H1 (cell line): Measurements from ENCODE around the gene HMCN1. TPM values are rescaled to one million over a fixed set of nuclear protein-coding genes. Genes with fewer than 3 reads are reported as not detected.

ENCODE experiments used
- CTCF ChIA-PET: fragments of 300-600 bp; sonication (Branson Sonifier 250); formaldehyde crosslinking; loops from one replicate; lab custom pipeline; 2021; ENCODE audit not compliant: partially characterized antibody; lab: Charles Lee
- POLR2A ChIA-PET: fragments of 300-600 bp; sonication (Branson Sonifier 250); formaldehyde crosslinking; loops from one replicate; lab custom pipeline; 2021; ENCODE audit warnings: inconsistent platforms; ENCODE audit not compliant: partially characterized antibody; lab: Charles Lee
- DNase-seq, 2 experiments: peaks; one replicate each; pipeline versions ENCODE4 v3.0.0 to v3.0.0-alpha.2; 2010 to 2022; ENCODE audit warnings: low spot score in 2 of 2, low read depth in 1 of 2, mixed read lengths in 1 of 2
- FAIRE-seq: peaks from 2 replicates; lab custom pipeline; 2011; peaks lifted over from hg19 to GRCh38; lab: Jason Lieb, UNC
- H2AFZ ChIP-seq: 2 replicates; pipeline ENCODE4 v1.8.1; 2012; ENCODE audit warnings: low read length, inconsistent platforms
- H2AK5ac ChIP-seq: 2 replicates; pipeline ENCODE4 v1.6.1; 2013; ENCODE audit warnings: low read depth, low read length
- H2BK120ac ChIP-seq: replicated peaks from 2 replicates; pipeline ENCODE3; 2013; ENCODE audit warnings: low read depth, low read length, inconsistent platforms
- H2BK12ac ChIP-seq: 2 replicates; pipeline ENCODE4 v1.6.1; 2013; ENCODE audit warnings: low read depth, low read length
- H2BK15ac ChIP-seq: 2 replicates; pipeline ENCODE4 v1.6.1; 2013; ENCODE audit warnings: low read length
- H2BK20ac ChIP-seq: 2 replicates; pipeline ENCODE4 v1.6.1; 2013; ENCODE audit warnings: low read length
- H2BK5ac ChIP-seq: 2 replicates; pipeline ENCODE4 v1.6.1; 2013; ENCODE audit warnings: low read depth, low read length
- H3K14ac ChIP-seq: 2 replicates; pipeline ENCODE4 v1.6.1; 2013; ENCODE audit warnings: inconsistent platforms; ENCODE audit not compliant: insufficient read length
- H3K18ac ChIP-seq: 2 replicates; pipeline ENCODE4 v1.6.1; 2013; ENCODE audit warnings: low read length; ENCODE audit errors: extremely low read depth
- H3K23ac ChIP-seq: 2 replicates; pipeline ENCODE4 v1.6.1; 2013; ENCODE audit warnings: inconsistent platforms; ENCODE audit not compliant: insufficient read length
- H3K23me2 ChIP-seq: 2 replicates; pipeline ENCODE4 v1.6.1; 2013; ENCODE audit warnings: low read depth, low read length
- H3K27ac ChIP-seq: 2 replicates; pipeline ENCODE4 v1.6.1; 2011; ENCODE audit warnings: low read depth, low read length, inconsistent platforms
- H3K27me3 ChIP-seq, 4 experiments: replicated peaks in 1 of 4; 1 replicate in 1 of 4; 2 replicates in 3 of 4; pipeline versions ENCODE4 v1.6.1 to v1.8.1; 2011 to 2013; ENCODE audit warnings: low read length in 3 of 4, mild to moderate bottlenecking in 3 of 4, inconsistent platforms in 2 of 4, mixed read lengths in 2 of 4, moderate library complexity in 1 of 4; ENCODE audit not compliant: control insufficient read depth in 3 of 4, insufficient read depth in 3 of 4; ENCODE audit errors: extremely low read depth in 1 of 4
- H3K36me3 ChIP-seq, 4 experiments: 2 replicates each; pipeline versions ENCODE4 v1.6.1 to v1.8.1; 2011 to 2013; ENCODE audit warnings: mild to moderate bottlenecking in 4 of 4, low read length in 3 of 4, moderate library complexity in 2 of 4, control low read depth in 1 of 4, inconsistent platforms in 1 of 4; ENCODE audit not compliant: insufficient read depth in 4 of 4, control insufficient read depth in 2 of 4
- H3K4ac ChIP-seq: replicated peaks from 2 replicates; pipeline ENCODE3; 2013; ENCODE audit warnings: low read length, low read depth, mixed read lengths, inconsistent platforms; ENCODE audit not compliant: insufficient read length
- H3K4me1 ChIP-seq, 4 experiments: replicated peaks in 1 of 4; 1 replicate in 1 of 4; 2 replicates in 3 of 4; pipeline versions ENCODE4 v1.6.1 to v1.8.1; 2011 to 2013; ENCODE audit warnings: low read length in 3 of 4, inconsistent platforms in 2 of 4, mixed read lengths in 1 of 4; ENCODE audit not compliant: insufficient read depth in 4 of 4, control insufficient read depth in 3 of 4
- H3K4me2 ChIP-seq, 2 experiments: 2 replicates each; pipeline versions ENCODE4 v1.6.1 to v1.8.1; 2011 to 2013; ENCODE audit warnings: low read depth in 2 of 2, low read length in 2 of 2, control low read depth in 1 of 2, inconsistent platforms in 1 of 2, mild to moderate bottlenecking in 1 of 2; ENCODE audit not compliant: insufficient read depth in 1 of 2
- H3K4me3 ChIP-seq, 4 experiments: fragments of 200-600, 300-600 bp in 1 of 4; sonication (generic), shearing (Covaris generic), sonication (Bioruptor Twin) in 1 of 4; 2 replicates each; pipeline versions ENCODE4 v1.5.1 to v1.8.1; 2011 to 2016; ENCODE audit warnings: low read length in 4 of 4, low read depth in 3 of 4, control low read depth in 2 of 4, inconsistent platforms in 2 of 4, mild to moderate bottlenecking in 2 of 4, mixed read lengths in 1 of 4, moderate library complexity in 1 of 4; ENCODE audit not compliant: insufficient read depth in 2 of 4; ENCODE audit errors: extremely low read depth in 1 of 4
- H3K56ac ChIP-seq: replicated peaks from 2 replicates; pipeline ENCODE3; 2013; ENCODE audit warnings: low read depth, mild to moderate bottlenecking, mixed read lengths, low read length, inconsistent platforms; ENCODE audit not compliant: insufficient read length
- H3K79me1 ChIP-seq: 2 replicates; pipeline ENCODE4 v1.6.1; 2013; ENCODE audit warnings: low read depth, low read length, control low read depth
- H3K79me2 ChIP-seq, 2 experiments: 2 replicates each; pipeline versions ENCODE4 v1.6.1 to v1.8.1; 2012 to 2013; ENCODE audit warnings: low read length in 2 of 2, mild to moderate bottlenecking in 2 of 2, inconsistent platforms in 1 of 2; ENCODE audit not compliant: insufficient read depth in 2 of 2, control insufficient read depth in 1 of 2
- H3K9ac ChIP-seq, 4 experiments: replicated peaks in 1 of 4; 1 replicate in 1 of 4; 2 replicates in 3 of 4; pipeline versions ENCODE4 v1.6.1 to v1.8.1; 2011 to 2013; ENCODE audit warnings: low read depth in 3 of 4, low read length in 3 of 4, control low read depth in 2 of 4, mild to moderate bottlenecking in 2 of 4, moderate library complexity in 2 of 4, inconsistent platforms in 1 of 4; ENCODE audit errors: extremely low read depth in 1 of 4
- H3K9me3 ChIP-seq, 2 experiments: 2 replicates each; pipeline versions ENCODE4 v1.6.1 to v1.8.1; 2012 to 2013; ENCODE audit warnings: mild to moderate bottlenecking in 2 of 2, moderate library complexity in 2 of 2, control low read depth in 1 of 2, inconsistent platforms in 1 of 2, low read depth in 1 of 2, low read length in 1 of 2, mixed read lengths in 1 of 2; ENCODE audit not compliant: insufficient read depth in 2 of 2
- H4K20me1 ChIP-seq, 2 experiments: replicated peaks in 1 of 2; 2 replicates each; pipeline versions ENCODE3 to v1.8.1; 2011 to 2013; ENCODE audit warnings: inconsistent platforms in 2 of 2, low read length in 2 of 2, mild to moderate bottlenecking in 1 of 2; ENCODE audit not compliant: insufficient read depth in 2 of 2, control insufficient read depth in 1 of 2
- H4K5ac ChIP-seq: 2 replicates; pipeline ENCODE4 v1.6.1; 2013; ENCODE audit warnings: low read length, low read depth, mixed read lengths, inconsistent platforms; ENCODE audit not compliant: insufficient read length
- H4K8ac ChIP-seq: 2 replicates; pipeline ENCODE4 v1.8.0; 2013; ENCODE audit warnings: mild to moderate bottlenecking, moderate library complexity, low read length, inconsistent platforms; ENCODE audit not compliant: insufficient read depth; ENCODE audit errors: extremely low read depth
- H4K91ac ChIP-seq: replicated peaks from 2 replicates; pipeline ENCODE3; 2013; ENCODE audit warnings: low read length, mixed read lengths, inconsistent platforms; ENCODE audit not compliant: insufficient read length
- TEAD4 ChIP-seq: IDR thresholded peaks from 2 replicates; pipeline ENCODE4 v1.6.1; 2012; ENCODE audit warnings: low read depth, low read length, inconsistent platforms, mixed read lengths
- USF2 ChIP-seq: IDR thresholded peaks from 2 replicates; pipeline ENCODE4 v1.6.1; 2011; ENCODE audit warnings: low read length, improper control_type of control experiment
- WGBS, 2 experiments: shearing (Covaris generic) in 1 of 2; methylation state at CpG; one replicate each; pipeline versions ENCODE4 v1.1.6 to v1.1.7; 2013 to 2015; ENCODE audit warnings: low lambda C conversion rate in 2 of 2, mixed read lengths in 2 of 2, inconsistent platforms in 1 of 2, low coverage in 1 of 2, missing lambda C conversion rate in 1 of 2; ENCODE audit not compliant: insufficient replicate concordance in 2 of 2, insufficient coverage in 1 of 2, insufficient read length in 1 of 2; ENCODE audit errors: extremely low coverage in 1 of 2, missing lambda C conversion rate in 1 of 2; 5-methylcytosine and 5-hydroxymethylcytosine counted together
- polyA plus RNA-seq, 7 experiments: library from polyadenylated mRNA; depleted of rRNA in 3 of 7; stranded (reverse) in 5 of 7; unstranded in 2 of 7; fragments of >200 nt in 5 of 7; fragments of 200-250 nt in 2 of 7; gene quantifications; 1 replicate in 5 of 7; 2 replicates in 1 of 7; 4 replicates in 1 of 7; pipeline versions ENCODE4 v1.2.1 to v1.2.3, GENCODE V29; 2011 to 2013; ENCODE audit warnings: missing spikeins in 2 of 7, mixed read lengths in 2 of 7
- total RNA-seq: library from RNA; stranded (reverse); fragmentation: NEBNext Ultra II Directional; extraction: Animal tissue kit (Norgen Biotek cat#: 25700); gene quantifications from 2 replicates; pipeline ENCODE4 v1.2.1, GENCODE V29; 2021

HMCN1 gene
- total and polyA plus RNA-seq, 2 of the 8 experiments (the other 6 are each of a cell fraction or from before 2014, with no cell fraction given) = 13.8 to 14.6 TPM

GRCh38 chr1:185774394-185774793, 40.2 kb downstream of the HMCN1 start:
- Histone ChIP-seq H2BK12ac (no peak overlapping the region), H3K27ac (no peak overlapping the region), H3K23me2 (peaks cover 2% of the 10 kb centered on the region; the same call in 1 of the 2 replicates), H3K56ac (no peak overlapping the region), H2BK15ac (no peak overlapping the region), H3K36me3 (no peaks in the 10 kb centered on the region), H3K14ac (no peak overlapping the region), H3K79me1 (no peaks in the 10 kb centered on the region), H2AFZ (no peak overlapping the region), H4K91ac (no peak overlapping the region), H3K4ac (no peak overlapping the region), H3K27me3 (no peaks in the 10 kb centered on the region), H3K4me1 (peaks cover 0 to 8% (median 2%) of the 10 kb centered on the region in 4 experiments; a peak in 3 of 7 replicates), H3K4me2 (no peak overlapping the region), H3K79me2 (no peaks in the 10 kb centered on the region), H3K9ac (no peak overlapping the region), H2BK120ac (no peak overlapping the region), H4K8ac (no peak overlapping the region), H2AK5ac (no peak overlapping the region), H3K23ac (no peak overlapping the region), H3K18ac (no peak overlapping the region), H3K4me3 (no peak overlapping the region), H4K20me1 (no peaks in the 10 kb centered on the region), H4K5ac (no peak overlapping the region), H2BK20ac (no peak overlapping the region), H3K9me3 (no peaks in the 10 kb centered on the region), H2BK5ac (no peak overlapping the region)
- WGBS, 2 experiments = 45% methylated on average over 5 of the region's 5 CpGs; no CpG with 5 or more reads in 1 of the 2 experiments
- CTCF ChIA-PET = interaction anchor here (0.6 to 1.5 kb wide), 5 partner anchors 36 to 531 kb away, joined by 3 to 5 read pairs (median 3); no protein-coding TSS in a partner anchor
- no peak for DNase-seq
- POLR2A ChIA-PET = no interaction called here
- TF ChIP-seq TEAD4 (peak; percentile 25; the same call in 1 of the 2 replicates), USF2 (no peak)
- FAIRE-seq = no peak
